GM21381 (cell line): ENCODE results near the gene SHCBP1L.
"Not testable (repeated sequence)": the region's sequence is repeated elsewhere in the genome, so short reads cannot be mapped to it uniquely, and the experiment has no call there.

Experiments
- ATAC-seq: cut with Tn5 transposase; IDR thresholded peaks from one replicate; pipeline ENCODE4 v1.9.1; 2021; ENCODE audit warnings: mild to moderate bottlenecking, moderate library complexity; ENCODE audit not compliant: unreplicated experiment

Gene SHCBP1L

DNA sequence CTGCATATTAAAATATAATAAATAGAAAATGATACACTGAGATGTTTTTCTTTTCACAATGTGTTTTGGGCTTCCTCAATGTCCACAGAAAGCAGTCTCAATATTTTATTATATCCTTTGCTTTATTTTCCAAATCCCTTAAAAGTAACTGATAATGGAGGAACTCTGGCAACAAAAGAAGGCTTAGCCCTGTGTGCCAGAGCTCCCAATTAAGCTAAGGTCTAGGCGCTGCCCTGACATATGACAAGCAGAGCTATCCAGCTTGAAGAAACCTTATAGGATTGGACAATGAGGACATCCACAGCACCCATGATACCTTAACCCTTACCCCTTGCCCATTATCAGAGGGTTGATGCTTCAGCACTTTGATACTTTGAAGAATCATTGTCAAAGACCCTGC lies 12.9 kb upstream of the SHCBP1L start:
- no peak for ATAC-seq

DNA sequence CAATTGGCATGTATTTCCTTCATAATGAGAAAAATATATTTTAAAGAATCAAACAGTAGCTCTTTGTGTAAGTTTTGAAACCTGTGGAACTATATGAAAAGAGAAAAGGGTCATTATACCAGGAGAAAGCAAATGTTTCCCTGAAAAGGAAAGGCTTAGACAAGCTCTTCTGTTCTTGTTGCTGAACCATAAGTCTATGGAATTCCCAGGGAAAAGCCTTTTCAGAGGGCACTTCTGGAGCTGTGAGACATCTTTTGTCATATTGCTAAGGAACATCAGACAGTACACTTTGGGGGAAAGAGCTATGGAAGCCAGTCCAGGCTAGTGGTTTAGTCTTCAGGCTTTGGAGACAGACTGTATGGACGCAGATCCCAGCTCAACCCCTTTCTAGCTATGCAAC lies 12.1 kb upstream of the SHCBP1L start:
- ATAC-seq: no peak

DNA sequence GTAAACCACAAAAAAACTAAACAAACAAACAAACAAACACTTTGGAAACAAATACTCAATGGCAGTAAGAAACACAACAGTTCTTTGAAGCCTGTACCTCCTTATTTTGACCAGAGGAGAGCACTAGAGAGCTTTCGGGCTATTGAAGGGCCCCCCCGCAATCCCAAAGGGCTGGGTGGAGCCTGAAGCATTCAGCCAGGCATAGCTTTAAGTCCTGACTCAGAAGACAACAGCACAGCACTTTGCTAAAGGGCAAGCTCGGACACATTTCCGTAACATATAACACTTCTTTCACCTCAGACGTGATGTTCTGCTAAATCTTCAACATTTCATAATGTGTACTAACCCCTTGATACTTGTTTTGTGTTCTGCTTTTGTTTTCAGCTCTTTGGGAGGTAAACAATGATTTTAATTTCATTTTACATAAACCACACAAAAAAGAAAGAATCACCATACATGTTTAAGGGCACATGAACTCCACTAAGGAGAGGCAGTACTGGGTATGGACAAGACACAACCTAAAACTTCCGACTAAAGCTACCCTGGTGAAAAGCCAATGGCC lies 9.7 kb upstream of the SHCBP1L start:
- ATAC-seq: peak; percentile 96

DNA sequence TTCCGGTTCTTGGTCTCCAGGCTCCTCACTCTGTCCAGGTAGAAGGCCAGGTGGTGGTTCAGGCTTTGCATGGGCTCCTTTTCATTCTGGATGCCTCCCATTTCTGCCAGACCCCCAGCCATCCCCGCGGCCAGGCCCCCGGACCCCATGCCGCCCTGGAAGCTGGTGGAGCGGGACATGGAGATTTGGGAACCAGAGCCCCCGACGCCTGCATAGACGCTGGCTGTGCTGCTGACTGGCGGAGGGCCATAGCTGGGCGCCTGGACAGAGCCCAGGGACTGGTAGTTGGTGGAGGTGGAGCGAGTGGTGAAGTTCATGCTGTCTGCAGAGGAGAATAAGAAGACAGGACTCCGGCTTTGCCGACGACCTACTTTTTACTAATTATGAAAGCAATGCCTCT lies 7.1 kb upstream of the SHCBP1L start:
- ATAC-seq: no peak

DNA sequence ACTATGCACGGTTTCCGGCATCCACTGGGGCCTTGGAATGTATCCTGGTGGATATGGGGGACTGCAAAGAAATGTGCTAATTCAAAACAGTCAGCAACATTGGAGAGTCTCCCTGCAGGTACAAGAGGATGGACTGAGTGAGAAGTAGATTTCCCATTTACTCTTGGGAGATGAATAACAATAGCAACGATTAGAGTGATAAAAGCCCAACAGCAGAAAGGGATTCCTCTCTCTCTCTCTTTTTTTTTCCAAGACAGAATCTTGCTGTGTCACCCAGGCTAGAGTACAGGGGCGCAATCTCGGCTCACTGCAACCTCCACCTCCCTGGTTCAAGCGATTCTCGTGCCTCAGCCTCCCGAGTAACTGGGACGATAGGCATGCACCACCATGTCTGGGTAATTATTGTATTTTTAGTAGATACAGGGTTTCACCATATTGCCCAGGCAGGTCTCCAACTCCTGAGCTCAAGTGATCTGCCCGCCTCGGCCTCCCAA lies 5.0 kb upstream of the SHCBP1L start:
- no peak for ATAC-seq

DNA sequence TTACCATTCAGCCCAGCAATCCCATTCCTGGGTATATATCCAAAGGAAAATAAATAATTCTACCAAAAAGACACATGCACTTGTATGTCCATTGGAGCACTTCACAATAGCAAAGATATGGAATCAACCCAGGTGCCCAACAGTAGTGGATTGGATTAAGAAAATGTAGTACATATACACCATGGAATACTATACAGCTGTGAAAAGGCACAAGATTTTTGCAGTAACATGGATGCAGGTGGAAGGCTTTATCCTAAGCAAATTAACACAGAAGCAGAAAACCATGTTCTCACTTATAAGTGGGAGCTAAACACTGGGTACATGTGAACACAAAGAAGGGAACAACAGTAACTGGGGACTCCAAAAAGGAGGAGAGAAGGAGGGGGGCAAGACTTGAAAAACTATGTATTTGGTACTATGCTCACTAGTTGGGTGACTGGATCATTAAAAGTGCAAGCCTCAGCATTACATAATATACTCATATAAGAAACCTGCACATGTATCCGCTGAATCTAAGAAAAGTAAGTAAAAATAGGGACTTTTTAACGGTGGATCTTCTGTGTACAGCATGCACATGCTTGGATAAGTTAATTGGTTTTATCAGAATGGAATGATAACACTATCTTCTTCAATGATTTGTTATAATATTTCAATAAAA lies 3.9 kb upstream of the SHCBP1L start:
- no peak for ATAC-seq

DNA sequence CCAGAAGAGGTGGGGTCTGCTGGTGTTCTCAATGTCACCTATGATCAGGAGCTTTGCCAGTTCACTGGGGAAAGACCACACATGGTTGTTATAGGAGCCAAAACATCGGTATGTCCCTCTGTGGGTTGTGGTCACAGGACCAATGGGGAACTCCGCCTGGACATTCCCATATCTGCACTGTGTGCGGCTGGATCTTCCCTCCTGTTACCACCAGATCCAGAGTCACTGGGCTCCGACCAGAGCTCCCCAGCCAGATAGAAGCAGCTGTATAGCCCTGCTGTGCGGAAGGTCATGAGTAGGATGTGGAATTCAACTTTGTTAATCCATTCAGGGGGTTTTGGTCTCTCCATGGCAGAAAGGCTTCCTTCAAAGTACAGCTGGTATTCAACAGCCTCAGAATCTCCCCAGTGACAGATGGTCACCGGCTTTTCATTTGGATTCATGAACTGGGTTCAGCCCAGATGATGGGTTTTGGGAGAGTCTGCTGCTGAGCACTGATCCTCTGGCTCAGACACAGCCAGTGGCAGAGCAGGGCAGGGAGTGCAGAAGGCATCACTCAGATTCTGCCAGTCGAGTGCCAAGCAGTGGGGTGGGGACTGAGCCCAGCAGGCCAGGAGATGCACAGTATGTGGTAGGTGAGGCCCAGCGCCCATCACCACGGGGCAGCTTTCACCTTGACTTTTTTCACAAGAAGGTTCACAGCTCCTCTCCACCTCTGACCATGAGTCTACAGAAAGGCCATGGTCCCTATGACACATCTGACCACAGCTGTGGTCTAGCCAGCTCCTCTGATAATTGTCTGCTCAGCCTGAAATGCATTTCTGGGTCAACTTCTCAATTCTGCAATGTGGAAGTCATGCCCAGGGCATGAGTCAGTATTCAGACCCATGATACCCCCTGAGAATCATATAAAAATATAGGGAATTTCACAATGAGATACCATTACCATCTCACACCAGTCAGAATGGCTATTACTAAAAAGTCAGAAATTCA lies 2.9 kb upstream of the SHCBP1L start:
- ATAC-seq: no peak

DNA sequence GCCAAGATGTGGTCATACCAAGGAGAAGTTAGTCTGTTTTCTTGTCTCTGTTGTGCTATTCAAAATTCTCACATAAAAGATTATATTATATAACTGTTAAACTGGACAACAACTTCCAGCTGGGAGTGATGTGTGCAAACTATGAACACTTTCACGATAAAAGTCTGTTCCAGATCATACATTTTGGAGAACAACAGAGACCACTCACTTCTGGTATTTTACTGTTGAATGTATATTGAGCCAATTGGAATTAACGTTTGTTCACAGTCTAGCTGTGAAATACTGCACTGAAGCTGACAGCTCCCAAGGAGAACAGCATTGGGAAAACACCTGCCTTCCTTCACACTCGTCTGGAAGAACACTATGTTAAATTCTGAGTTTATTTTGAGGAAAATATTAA lies 860 bp upstream of the SHCBP1L start:
- no peak for ATAC-seq

DNA sequence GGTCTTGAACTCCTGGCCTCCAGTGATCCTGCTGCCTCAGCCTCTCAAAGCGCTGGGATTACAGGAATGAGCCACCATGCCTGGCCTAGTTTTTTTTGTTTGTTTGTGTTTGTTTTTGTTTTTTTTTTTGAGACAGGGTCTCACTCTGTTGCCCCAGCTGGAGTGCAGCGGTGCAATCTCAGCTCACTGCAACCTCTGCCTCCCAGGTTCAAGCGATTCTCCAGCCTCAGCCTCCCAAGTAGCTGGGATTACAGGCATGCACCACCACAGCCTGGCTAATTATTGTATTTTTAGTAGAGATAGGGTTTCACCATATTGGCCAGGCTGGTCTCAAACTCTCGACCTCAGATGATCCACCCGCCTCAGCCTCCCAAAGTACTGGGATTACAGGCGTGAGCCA lies 9.6 kb downstream of the SHCBP1L start:
- not testable (repeated sequence) for ATAC-seq

DNA sequence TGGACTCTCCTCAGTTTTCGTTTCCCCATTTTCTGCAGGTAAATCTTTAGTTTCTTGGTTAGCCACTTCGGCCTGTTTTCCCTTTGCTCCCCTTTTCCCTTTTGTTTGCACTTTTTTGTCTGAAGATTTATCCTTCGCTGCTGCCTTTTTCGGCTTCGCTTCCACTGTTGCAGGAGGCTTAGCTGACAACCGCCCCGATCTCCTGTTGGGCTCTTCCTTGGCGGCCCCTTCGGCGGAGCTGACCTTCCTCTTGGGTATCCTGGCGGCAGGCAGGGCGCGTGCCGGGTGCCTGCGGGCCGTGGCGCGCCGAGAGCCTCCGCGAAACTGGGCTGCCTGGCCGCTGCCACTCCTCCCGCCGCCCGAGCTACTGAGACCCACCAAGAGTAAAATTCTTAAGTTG lies 10.8 kb downstream of the SHCBP1L start:
- ATAC-seq: not testable (repeated sequence)

DNA sequence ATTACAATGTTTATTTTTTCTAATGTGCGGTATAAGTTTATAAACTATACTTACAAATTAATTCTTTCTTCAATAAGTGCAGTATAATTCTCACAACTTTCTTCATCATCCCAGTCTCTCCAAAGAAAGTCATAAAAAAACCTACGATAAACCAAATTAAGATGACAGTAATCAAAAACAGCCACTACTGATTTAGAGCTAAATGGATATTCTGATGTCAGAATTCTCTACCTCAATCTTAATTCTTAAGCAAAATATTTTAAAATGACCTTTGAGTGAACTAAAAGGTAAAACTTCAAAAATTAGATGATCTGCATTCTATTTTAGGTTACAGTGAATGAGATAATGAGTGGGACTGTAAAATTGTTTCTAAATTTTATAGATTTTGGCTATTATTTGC lies 13.6 kb downstream of the SHCBP1L start:
- ATAC-seq: no peak

DNA sequence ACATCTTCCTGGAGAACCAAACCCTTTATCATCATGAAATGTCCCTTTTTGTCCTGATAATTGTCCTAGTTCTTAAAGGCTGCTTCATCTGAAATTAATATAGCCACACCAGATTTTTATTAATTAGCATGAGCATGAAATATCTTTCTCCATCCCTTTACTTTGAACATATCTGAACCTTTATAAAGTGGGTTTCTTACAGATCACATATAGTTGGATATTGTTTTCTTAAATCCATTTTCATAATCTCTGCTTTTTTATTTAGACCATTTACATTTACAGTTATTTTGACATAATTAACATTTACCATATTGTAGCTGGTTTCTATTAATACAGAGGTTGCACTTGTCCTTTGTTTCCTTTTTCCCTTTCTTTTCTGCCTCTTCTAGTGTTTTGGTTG lies 17.2 kb downstream of the SHCBP1L start:
- no peak for ATAC-seq

DNA sequence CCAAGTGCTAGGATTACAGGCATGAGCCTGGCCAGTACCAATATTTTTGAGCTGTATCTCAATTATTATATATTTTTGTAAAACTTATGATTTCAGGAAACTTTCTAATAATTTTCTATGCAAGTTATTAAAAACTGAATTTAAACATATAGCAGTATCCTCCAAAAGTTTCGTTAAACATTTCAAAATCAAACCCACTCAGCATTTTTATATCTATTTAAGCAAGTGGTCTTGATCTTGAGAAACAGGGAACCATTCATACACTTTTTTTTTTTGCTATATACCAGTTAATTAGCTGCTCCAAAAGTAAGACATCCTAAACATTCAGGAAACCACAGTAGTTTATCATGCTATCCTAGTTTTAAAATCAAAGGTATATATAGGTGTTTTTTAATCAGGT lies 22.0 kb downstream of the SHCBP1L start:
- no peak for ATAC-seq

DNA sequence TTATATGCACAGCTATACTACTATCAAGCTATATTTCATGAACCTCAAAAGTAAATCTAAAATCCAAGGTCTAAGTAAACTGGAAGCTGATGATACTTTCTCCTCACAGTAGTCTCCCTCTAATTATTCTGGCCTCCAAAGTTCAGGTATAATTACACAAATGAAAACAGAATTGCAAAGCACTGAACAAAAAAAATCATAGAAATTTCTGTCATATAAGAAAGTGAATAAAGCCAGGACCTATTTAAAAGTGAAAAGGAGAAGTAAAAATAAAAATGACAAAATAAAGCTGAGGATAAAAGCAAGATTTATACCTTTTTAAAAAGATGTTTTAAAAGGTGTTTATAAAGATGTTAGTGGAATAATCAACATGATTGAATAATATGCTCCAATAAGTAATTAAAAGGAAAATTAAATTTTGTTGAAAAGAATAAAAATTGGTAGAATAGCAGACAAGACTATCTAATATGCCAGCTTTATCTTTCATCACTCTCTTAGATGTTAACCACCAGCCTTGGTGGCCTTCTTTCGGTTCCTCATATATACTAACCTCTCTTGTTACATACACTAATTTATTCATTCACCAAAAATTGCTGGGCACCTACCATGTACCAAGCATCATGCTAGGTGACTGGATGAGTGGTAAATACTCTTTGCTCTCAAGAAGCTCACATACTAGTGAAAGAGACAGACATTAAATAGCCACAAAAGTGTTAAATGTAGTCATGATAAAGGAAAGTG lies 25.1 kb downstream of the SHCBP1L start:
- ATAC-seq: no peak

DNA sequence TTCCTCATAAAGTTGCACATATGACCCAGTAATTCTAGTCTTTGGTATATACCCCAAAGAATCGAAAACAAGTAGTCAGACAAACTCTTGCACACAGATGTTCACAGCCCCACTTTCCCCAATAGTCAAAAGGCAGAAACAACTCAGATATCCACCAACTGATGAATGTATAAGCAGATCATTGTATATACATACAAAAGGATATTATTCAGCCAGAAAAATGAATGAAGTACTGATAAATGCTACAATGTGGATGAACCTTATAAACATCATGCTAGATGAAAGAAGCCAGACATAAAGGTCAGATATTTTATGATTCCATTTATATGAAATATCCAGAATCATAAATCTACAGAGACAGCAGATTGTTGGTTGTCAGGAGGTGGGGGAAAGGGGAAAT lies 27.3 kb downstream of the SHCBP1L start:
- no peak for ATAC-seq

DNA sequence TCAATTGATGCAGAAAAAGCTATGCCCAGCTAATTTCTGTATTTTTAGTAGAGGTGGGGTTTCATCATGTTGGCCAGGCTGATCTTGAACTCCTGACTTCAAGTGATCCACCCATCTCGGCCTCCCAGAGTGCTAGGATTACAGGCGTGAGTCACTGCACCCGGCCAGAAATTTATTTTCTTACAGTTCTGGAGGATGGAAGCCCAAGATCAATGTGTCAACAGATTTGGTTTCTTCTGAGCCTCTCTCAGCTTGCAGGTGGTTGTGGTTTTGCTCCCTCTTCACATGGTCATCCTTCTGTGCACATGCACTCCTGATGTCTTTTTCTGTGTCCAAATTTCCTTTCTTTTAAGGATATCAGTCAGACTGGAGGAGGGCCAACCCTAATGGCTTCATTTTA lies 35.6 kb downstream of the SHCBP1L start:
- no peak for ATAC-seq

DNA sequence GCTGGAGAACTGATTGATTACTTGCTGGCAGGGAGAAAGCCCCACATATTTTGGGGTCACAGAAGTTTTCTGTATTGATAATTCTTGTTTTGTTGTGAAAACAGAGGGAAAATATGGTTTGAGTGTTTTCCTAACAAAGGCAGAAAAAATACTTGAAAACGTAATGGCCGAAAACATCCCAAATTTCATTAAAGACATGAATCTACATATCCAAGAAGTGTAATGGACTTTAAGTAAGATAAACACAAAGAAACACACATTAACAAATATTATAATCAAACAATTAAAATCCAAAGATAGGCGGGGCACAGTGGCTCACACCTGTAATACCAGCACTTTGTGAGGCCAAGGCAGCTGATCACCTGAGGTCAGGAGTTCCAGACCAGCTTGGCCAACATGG lies 39.6 kb downstream of the SHCBP1L start:
- ATAC-seq: no peak

DNA sequence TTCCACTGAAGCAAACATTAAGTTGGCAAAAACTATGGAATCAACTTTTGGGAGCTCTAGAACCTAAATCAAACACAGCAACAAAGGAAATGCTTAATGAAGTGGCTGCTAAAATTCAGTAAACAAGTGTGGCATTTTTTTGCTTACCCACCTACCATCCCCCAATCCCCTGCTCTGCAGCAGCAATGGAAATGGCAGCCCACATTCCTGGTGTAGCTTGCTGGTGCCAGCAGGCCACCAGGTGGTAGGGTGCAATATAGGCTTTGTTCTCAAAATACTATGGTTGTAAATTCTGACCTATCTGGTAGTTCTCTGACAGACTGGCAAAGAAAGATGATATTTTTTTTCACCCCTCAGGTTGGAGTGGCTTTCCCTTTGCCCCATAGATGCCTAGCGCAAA lies 42.8 kb downstream of the SHCBP1L start:
- ATAC-seq: no peak

DNA sequence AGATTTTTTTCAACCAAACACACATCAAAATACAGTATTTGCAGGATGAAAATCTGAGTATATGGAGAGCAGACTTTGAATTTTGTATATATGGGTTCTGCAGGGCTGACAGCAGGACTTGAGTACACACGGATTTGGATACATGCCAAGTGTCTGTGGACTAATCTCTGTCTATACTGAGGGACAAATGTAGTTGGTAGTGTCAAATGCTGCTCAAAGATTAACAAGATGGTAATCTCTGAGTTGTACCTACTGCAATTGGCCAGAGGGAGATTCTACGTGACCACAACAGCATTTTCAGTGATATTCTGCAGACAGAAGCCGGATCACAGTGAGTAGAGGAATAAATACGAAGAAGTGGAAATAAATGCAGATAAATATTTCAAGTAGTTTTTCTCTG lies 43.4 kb downstream of the SHCBP1L start:
- ATAC-seq: no peak

DNA sequence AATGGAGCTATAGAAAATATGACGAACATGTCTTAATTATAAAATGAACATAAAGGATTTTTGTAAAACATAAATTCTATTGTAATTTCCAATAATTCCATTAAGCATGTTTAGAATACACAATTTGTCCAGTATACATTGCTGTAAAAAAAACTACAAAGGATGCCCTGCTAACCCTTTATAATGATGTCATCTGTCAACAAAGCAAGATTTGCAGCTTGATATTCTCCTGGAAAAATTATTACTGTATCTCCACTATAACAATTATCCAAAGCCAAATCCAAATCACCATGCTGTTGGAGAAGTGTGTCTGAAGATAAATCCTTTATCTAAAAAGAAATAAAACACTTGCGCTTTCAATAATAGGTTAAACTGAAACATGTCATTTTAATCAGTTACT lies 47.6 kb downstream of the SHCBP1L start:
- ATAC-seq: no peak

DNA sequence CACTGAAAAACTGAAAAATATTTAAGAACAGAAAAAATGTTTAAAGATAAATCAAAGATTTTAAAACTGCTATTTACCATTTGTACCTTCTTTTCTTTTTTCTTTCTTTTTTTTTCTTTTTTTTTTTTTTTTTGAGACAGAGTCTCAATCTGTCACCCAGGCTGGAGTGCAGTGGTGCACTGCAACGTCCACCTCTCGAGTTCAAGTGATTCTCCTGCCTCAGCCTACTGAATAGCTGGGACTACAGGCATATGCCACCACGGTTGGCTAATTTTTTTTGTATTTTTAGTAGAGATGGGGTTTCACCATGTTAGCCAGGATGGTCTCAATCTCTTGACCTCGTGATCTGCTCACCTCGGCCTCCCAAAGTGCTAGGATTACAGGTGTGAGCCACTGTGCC lies 51.0 kb downstream of the SHCBP1L start:
- ATAC-seq: not testable (repeated sequence)
